C1 segment of cervical spinal cord (tissue), 14 donors: ENCODE data around the gene WNT5B.
A peak's percentile ranks its signal among the peaks of the same experiment; 100 is the strongest.

Source experiments
- DNase-seq, 14 donors: peaks; one replicate each; lab custom pipeline; 2025; lab: John Stamatoyannopoulos, UW

The WNT5B gene

GRCh38 chr12:1628666-1629337, at the start of gene WNT5B:
Gene WNT5B (plus strand): TSS chr12:1629231. CDS start chr12:1631355, 2,124 bp downstream.
- DNase-seq: no peak

GRCh38 chr12:1579651-1580435, 49.2 kb upstream of the WNT5B start:
- DNase-seq: no peak

DNA sequence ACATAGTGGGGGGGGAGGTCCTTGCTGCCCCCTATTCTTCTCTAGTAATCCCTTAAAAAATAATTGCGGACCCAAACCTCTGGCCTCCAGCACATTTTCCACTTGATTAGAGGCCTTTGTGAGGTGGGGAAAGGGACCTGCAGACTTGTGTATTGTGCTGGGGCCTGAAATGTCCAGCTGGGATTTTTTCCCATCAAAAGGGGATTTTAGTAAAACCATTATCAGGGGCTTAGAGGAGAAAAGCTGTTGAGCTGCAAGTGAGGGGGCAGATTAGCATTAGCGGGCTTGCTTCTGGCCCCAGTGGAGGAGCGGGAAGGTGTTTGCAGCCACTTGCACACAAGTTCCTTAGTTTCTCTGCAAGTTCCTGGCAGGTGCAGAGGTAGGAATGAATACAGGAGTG, 48.5 kb upstream of the WNT5B start:
- DNase-seq: no peak

DNA sequence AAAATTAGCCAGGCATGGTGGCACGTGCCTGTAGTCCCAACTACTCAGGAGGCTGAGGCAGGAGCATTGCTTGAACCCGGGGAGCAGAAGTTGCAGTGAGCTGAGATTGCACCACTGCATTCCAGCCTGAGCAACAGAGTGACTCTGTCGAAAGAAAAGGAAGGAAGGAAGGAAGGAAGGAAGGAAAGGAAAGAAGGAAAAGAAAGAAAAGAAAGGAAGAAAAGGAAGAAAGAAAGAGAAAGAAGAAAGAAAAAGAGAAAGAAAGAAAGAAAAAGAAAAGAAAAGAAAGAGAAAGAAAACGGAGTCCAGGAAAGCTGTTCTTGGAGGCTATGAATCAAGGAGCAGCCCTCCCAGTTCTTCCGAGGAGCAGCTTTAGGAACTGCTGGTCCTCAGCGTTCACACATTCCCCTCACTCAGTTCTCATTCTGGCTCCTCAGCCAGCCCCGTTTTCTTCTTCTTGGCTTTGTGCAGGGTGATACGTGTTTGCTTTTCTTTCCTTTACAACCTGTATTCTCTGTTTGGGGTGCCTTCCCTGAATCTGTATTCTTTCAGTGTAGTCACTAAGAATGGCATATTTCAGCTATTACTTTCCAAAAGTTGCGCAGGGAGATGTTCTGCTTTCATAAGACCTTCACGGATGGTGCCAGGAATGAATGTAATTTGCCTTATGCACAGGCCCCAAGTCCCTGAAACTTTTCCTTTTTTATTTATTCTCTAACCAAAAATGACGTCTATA, 46.9 kb upstream of the WNT5B start:
- DNase-seq: no peak

GRCh38 chr12:1582709-1583050, 46.4 kb upstream of the WNT5B start:
- DNase-seq: no peak

- DNase-seq: peak in 9 of 14 donors; percentile 22 to 54 (median 38)
These were observed 45.5 kb upstream of the WNT5B start for GRCh38 chr12:1583421-1584078.

DNA sequence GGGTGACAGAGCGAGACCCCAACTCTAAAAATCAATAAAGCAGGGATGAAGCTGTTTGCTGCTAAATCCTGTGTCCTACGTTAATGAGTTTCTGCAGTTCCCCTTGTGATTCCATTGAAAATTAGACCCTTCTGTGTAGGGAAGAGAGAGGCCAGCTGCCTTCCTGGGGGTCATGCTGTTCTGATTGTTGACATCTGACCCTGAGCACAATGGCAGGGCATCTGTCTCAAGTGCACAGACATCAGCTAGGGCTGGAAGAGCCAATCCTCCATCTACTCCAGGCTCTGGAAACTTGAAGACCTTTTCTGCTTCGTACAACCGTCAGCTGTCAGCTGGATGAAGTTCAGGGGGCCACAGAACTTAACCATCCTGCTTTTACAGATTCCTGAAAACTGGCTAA, 44.7 kb upstream of the WNT5B start:
- no peak for DNase-seq

DNA sequence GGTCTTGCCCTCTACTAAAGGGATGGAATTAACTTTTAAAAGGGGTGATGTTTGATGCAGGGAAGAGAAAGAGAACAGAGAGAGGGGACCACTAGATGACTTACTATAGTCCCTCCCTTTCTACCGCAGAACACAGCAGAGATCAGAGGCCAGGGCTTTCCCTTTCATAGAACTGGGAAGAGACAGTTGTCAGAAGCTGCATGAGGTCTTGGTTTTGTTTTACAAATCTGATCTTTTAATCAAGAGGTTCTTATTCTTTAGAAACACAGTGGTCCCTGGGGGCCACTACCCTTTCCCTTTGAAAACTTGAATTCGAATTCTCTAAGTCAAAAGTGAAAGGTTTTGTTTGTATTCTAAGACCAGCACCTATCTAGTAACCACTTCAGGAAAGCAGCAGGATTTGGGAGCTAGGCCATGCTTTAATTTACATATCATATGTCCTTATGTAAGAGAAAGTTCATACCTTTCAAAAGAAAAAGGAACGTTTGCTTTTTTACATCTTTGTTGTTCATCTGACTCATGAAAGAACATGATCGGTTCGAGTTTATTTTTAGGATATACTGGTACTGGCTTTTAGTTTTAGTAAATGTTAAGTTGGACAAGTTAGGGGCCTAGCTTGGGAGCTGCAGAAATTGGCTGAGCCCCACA, 41.0 kb upstream of the WNT5B start:
- peak in 1 of 14 donors; percentile 29 for DNase-seq

DNA sequence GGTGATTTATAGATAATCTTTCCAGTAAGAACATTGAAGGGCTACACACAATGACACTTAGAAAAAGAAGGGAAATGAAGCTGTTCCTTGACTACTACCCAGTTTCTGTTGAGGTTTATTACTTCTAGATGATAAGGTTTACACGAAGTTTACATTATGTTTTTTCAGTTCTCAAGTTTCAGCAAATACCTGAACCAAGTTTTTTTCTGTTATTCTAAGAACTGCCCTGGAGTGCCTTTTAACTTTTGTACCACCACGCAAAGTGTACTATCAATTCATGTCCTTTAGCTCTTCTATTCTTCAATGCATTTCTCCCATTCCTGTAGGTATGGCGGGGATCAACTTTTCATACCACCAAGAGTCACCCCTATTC, 40.5 kb upstream of the WNT5B start:
- no peak for DNase-seq

DNA sequence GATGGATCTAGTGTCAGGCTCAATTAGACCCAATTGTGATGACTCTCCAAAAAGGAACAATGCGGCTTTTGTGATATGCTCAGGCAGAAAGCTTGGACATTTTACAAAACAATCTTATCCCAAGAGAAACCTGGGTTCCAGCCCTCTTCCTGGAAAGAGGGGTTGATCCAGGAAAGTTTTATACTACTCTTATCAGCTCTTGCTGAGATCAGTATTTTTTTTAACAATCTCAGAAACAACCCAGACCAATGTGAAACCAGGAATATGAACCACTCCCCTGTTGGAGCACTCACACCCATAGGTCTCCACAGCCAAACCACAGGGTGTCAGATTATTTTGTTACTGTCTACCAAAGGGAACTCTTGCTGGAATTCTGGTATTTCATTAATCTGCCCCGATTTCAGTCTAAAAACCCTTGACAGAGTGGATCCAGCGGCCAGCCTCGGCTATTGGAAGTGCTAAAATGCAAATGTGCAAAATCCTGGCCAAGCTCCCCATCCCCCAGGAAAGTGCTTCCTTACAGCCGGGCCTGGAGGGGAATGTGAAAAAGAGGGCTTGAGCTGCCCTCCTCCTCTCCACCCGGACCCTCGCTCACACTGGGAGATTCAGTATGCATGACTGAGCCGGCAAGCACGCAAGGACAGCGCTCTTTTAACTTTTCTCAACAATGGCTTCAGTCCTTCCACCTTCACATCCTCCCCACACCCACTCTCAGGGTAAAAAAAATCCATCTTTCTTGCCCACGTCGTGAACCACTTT, 38.6 kb upstream of the WNT5B start:
- peak in 8 of 14 donors; percentile 27 to 69 (median 48) for DNase-seq

- DNase-seq: no peak
These were observed 38.0 kb upstream of the WNT5B start for GRCh38 chr12:1591034-1591433.

- peak in 1 of 14 donors; percentile 4 for DNase-seq
These were observed 37.5 kb upstream of the WNT5B start for GRCh38 chr12:1591543-1591942.

- peak in 8 of 14 donors; percentile 37 to 71 (median 56) for DNase-seq
These were observed 36.4 kb upstream of the WNT5B start for GRCh38 chr12:1592444-1593173.

GRCh38 chr12:1593174-1594005, 35.6 kb upstream of the WNT5B start:
- peak in 6 of 14 donors; percentile 33 to 68 (median 45) for DNase-seq

GRCh38 chr12:1594006-1594260, 35.1 kb upstream of the WNT5B start:
- DNase-seq: peak in 7 of 14 donors; percentile 53 to 81 (median 59)

- DNase-seq: peak; percentile 29 to 92 (median 83)
These were observed 34.6 kb upstream of the WNT5B start, which contains the start of gene FBXL14 for GRCh38 chr12:1594261-1595025. Gene FBXL14 (minus strand): TSS chr12:1594581. CDS start chr12:1594066, 515 bp downstream.

- DNase-seq: peak in 9 of 14 donors; percentile 46 to 76 (median 67)
These were observed 33.9 kb upstream of the WNT5B start for GRCh38 chr12:1595026-1595561.
